GM12865 (cell line): ENCODE measurements around the gene SRC.
"Not testable (repeated sequence)": the region's sequence is repeated elsewhere in the genome, so short reads cannot be mapped to it uniquely, and the experiment has no call there.

Experiments
- DNase-seq: peaks from one replicate; pipeline ENCODE4 v3.0.0; 2010; ENCODE audit warnings: low read depth
- H3K4me3 ChIP-seq: 2 replicates; pipeline ENCODE4 v1.5.1; 2011; ENCODE audit warnings: mild to moderate bottlenecking, low read depth, low read length, control low read depth
- CTCF ChIP-seq: IDR thresholded peaks from 2 replicates; pipeline ENCODE4 v1.5.1; 2011; ENCODE audit warnings: low read length, control low read depth, low read depth, inconsistent platforms; ENCODE audit not compliant: insufficient read depth; ENCODE audit errors: missing control alignments

SRC gene

GRCh38 chr20:37335642-37336368 lies 10.1 kb upstream of the SRC start:
- TF ChIP-seq CTCF: no peak
- peak; percentile 74 for DNase-seq
- H3K4me3 ChIP-seq: peak overlapping the region; percentile 10

GRCh38 chr20:37336369-37337207 lies 9.4 kb upstream of the SRC start:
- H3K4me3 ChIP-seq: no peak overlapping the region; the same call in none of the 2 replicates
- no peak for TF ChIP-seq CTCF
- peak; percentile 97 for DNase-seq

- no peak overlapping the region for H3K4me3 ChIP-seq
- DNase-seq: peak; percentile 62
These were observed 8.5 kb upstream of the SRC start for GRCh38 chr20:37337208-37337991.

GRCh38 chr20:37338380-37338779 lies 7.6 kb upstream of the SRC start:
- not testable (repeated sequence) for H3K4me3 ChIP-seq, DNase-seq

More at GRCh38 chr20:37337208-37337991, 8.5 kb upstream of the SRC start:
- TF ChIP-seq CTCF: no peak

GRCh38 chr20:37339208-37339607 lies 6.7 kb upstream of the SRC start:
- TF ChIP-seq CTCF: no peak
- DNase-seq: no peak
- no peak overlapping the region for H3K4me3 ChIP-seq

GRCh38 chr20:37339764-37340109 lies 6.2 kb upstream of the SRC start:
- DNase-seq, H3K4me3 ChIP-seq: not testable (repeated sequence)

GRCh38 chr20:37340998-37341397 lies 4.9 kb upstream of the SRC start:
- no peak overlapping the region for H3K4me3 ChIP-seq
- no peak for TF ChIP-seq CTCF
- no peak for DNase-seq
